Uterus (tissue), 2 donors: ENCODE data around the gene PRKN.
"Not testable (repeated sequence)": the region's sequence is repeated elsewhere in the genome, so short reads cannot be mapped to it uniquely, and the experiment has no call there.

Source experiments
- POLR2A ChIP-seq, 2 donors: fragments of 450-650 bp; IDR thresholded peaks; one replicate each; pipeline ENCODE4 v1.6.1; 2016; ENCODE audit warnings: antibody characterized with exemption in 2 of 2, mild to moderate bottlenecking in 1 of 2, moderate library complexity in 1 of 2
- TF ChIP-seq, protein P1 (sequence below), 4 experiments: fragments of 200-600 bp in 2 of 4; fragments of 450-650 bp in 2 of 4; sonication (generic) in 2 of 4; IDR thresholded peaks; one replicate each; pipeline ENCODE4 v1.5.1; 2016 to 2019; ENCODE audit warnings: antibody characterized with exemption in 4 of 4, mild to moderate bottlenecking in 2 of 4, moderate library complexity in 1 of 4

DNA sequence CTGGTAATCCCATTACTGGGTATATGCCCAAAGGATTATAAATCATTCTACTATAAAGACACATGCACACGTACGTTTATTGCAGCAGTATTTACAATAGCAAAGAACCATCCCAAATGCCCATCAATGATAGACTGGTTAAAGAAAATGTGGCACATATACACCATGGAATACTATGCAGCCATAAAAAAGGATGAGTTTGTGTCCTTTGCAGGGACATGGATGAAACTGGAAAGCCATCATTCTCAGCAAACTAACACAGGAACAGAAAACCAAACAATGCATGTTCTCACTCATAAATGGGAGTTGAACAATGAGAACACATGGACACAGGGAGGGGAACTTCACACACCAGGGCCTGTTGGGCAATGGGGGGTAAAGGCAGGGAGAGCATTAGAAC, 866.5 kb downstream of the PRKN start:
- TF ChIP-seq, protein P1, sequence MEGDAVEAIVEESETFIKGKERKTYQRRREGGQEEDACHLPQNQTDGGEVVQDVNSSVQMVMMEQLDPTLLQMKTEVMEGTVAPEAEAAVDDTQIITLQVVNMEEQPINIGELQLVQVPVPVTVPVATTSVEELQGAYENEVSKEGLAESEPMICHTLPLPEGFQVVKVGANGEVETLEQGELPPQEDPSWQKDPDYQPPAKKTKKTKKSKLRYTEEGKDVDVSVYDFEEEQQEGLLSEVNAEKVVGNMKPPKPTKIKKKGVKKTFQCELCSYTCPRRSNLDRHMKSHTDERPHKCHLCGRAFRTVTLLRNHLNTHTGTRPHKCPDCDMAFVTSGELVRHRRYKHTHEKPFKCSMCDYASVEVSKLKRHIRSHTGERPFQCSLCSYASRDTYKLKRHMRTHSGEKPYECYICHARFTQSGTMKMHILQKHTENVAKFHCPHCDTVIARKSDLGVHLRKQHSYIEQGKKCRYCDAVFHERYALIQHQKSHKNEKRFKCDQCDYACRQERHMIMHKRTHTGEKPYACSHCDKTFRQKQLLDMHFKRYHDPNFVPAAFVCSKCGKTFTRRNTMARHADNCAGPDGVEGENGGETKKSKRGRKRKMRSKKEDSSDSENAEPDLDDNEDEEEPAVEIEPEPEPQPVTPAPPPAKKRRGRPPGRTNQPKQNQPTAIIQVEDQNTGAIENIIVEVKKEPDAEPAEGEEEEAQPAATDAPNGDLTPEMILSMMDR (IDR thresholded peaks at IDR 0.05), result not testable (repeated sequence)
- TF ChIP-seq POLR2A (IDR thresholded peaks at IDR 0.05), result not testable (repeated sequence)
